BE2C (cell line): ENCODE measurements around the gene FBXO3.
A peak's percentile ranks its signal among the peaks of the same experiment; 100 is the strongest.

Source experiments
- DNase-seq: peaks from one replicate; pipeline ENCODE4 v3.0.0-alpha.2; 2020
- H3K27me3 ChIP-seq: fragments of 250-450 bp; sonication (Bioruptor Pico); 2 replicates; pipeline ENCODE4 v1.5.1; 2020; ENCODE audit warnings: mild to moderate bottlenecking
- H3K36me3 ChIP-seq: fragments of 250-450 bp; sonication (Bioruptor Pico); 2 replicates; pipeline ENCODE4 v1.5.1; 2020; ENCODE audit warnings: mild to moderate bottlenecking
- H3K4me1 ChIP-seq: fragments of 250-450 bp; sonication (Bioruptor Pico); 2 replicates; pipeline ENCODE4 v1.5.1; 2020
- H3K4me3 ChIP-seq: 2 replicates; pipeline ENCODE4 v1.5.1; 2011; ENCODE audit warnings: low read depth, low read length
- H3K9me3 ChIP-seq: fragments of 250-450 bp; sonication (Bioruptor Pico); 2 replicates; pipeline ENCODE4 v1.5.1; 2020
- CTCF ChIP-seq: IDR thresholded peaks from 2 replicates; pipeline ENCODE4 v1.5.1; 2012; ENCODE audit warnings: mild to moderate bottlenecking, low read depth, low read length

Gene FBXO3

GRCh38 chr11:33719587-33719986 lies 54.7 kb downstream of the FBXO3 start:
- TF ChIP-seq CTCF: no peak
- no peaks in the 10 kb centered on the region for H3K36me3 ChIP-seq
- no peaks in the 10 kb centered on the region for H3K4me1 ChIP-seq

GRCh38 chr11:33718440-33718839 lies 55.9 kb downstream of the FBXO3 start:
- Histone ChIP-seq H3K36me3 (no peaks in the 10 kb centered on the region), H3K4me3 (no peak overlapping the region), H3K9me3 (no peaks in the 10 kb centered on the region), H3K4me1 (no peaks in the 10 kb centered on the region), H3K27me3 (no peaks in the 10 kb centered on the region)
- no peak for TF ChIP-seq CTCF
- DNase-seq: no peak

More at GRCh38 chr11:33719587-33719986, 54.7 kb downstream of the FBXO3 start:
- Histone ChIP-seq H3K27me3 (no peaks in the 10 kb centered on the region), H3K9me3 (no peaks in the 10 kb centered on the region), H3K4me3 (no peak overlapping the region)
- no peak for DNase-seq

GRCh38 chr11:33716243-33716642 lies 58.1 kb downstream of the FBXO3 start:
- no peaks in the 10 kb centered on the region for H3K4me1 ChIP-seq
- DNase-seq: no peak
- no peaks in the 10 kb centered on the region for H3K27me3 ChIP-seq
- H3K4me3 ChIP-seq: no peak overlapping the region
- no peaks in the 10 kb centered on the region for H3K36me3 ChIP-seq
- peak; percentile 23 for TF ChIP-seq CTCF
- no peaks in the 10 kb centered on the region for H3K9me3 ChIP-seq

- Histone ChIP-seq H3K4me1 (no peaks in the 10 kb centered on the region), H3K27me3 (no peaks in the 10 kb centered on the region), H3K9me3 (no peaks in the 10 kb centered on the region), H3K36me3 (no peaks in the 10 kb centered on the region), H3K4me3 (no peak overlapping the region)
- DNase-seq: no peak
- TF ChIP-seq CTCF: no peak
Observed at GRCh38 chr11:33713856-33714398, 60.4 kb downstream of the FBXO3 start.

- H3K9me3 ChIP-seq: no peaks in the 10 kb centered on the region
- no peak for DNase-seq
- H3K36me3 ChIP-seq: no peaks in the 10 kb centered on the region
- no peak for TF ChIP-seq CTCF
- H3K4me3 ChIP-seq: no peak overlapping the region
- H3K4me1 ChIP-seq: no peaks in the 10 kb centered on the region
- H3K27me3 ChIP-seq: no peaks in the 10 kb centered on the region
Observed at GRCh38 chr11:33713151-33713855, 61.0 kb downstream of the FBXO3 start.

- TF ChIP-seq CTCF: no peak
- Histone ChIP-seq H3K9me3 (no peaks in the 10 kb centered on the region), H3K36me3 (no peaks in the 10 kb centered on the region), H3K4me1 (no peaks in the 10 kb centered on the region), H3K27me3 (no peaks in the 10 kb centered on the region), H3K4me3 (no peak overlapping the region)
- no peak for DNase-seq
Observed at GRCh38 chr11:33712436-33712835, 61.9 kb downstream of the FBXO3 start.
